HCT116 (cell line): ENCODE data around the gene UAP1L1. TPM values are rescaled to one million over a fixed set of nuclear protein-coding genes. Genes with fewer than 3 reads are reported as not detected.
"Not testable (repeated sequence)": the region's sequence is repeated elsewhere in the genome, so short reads cannot be mapped to it uniquely, and the experiment has no call there.

Experiments
- ATAC-seq: fragments of 200-7000 bp; cut with Tn5 transposase; 2 replicates; pipeline ENCODE4 v1.9.1; 2020; ENCODE audit warnings: mild to moderate bottlenecking, moderate library complexity
- BruUV-seq: library from RNA; stranded (reverse); fragments of 400-500 nt; replicated peaks from 2 replicates; lab custom pipeline; 2021; lab: Mats Ljungman, UMichigan
- CTCF ChIA-PET: fragments of 300-600 bp; sonication (Branson Sonifier 250); formaldehyde crosslinking; loops from one replicate; lab custom pipeline; 2021; ENCODE audit warnings: antibody characterized with exemption; lab: Charles Lee
- POLR2A ChIA-PET: fragments of 300-600, 350-600 bp; sonication (Branson Sonifier 250); formaldehyde crosslinking; loops from one replicate; lab custom pipeline; 2021; ENCODE audit warnings: antibody characterized with exemption; lab: Charles Lee
- RAD21 ChIA-PET, 2 experiments: fragments of 300-600 bp; sonication (Branson Sonifier 250); formaldehyde crosslinking; loops; one replicate each; lab custom pipeline; 2023; ENCODE audit warnings: low total read pairs in 2 of 2; ENCODE audit not compliant: uncharacterized antibody in 2 of 2, unreplicated experiment in 2 of 2, low non-redundant PET in 1 of 2; lab: Charles Lee
- DNase-seq: peaks from one replicate; pipeline ENCODE4 v3.0.0-alpha.2; 2010; ENCODE audit warnings: low read depth, low spot score
- H2AFZ ChIP-seq: fragments of 200-600 bp; shearing (Covaris generic), sonication (generic); 2 replicates; pipeline ENCODE4 v1.6.1; 2017; ENCODE audit warnings: low read depth, mixed run types, mixed read lengths, antibody characterized with exemption, low read length; ENCODE audit not compliant: poor library complexity, severe bottlenecking
- H3K27ac ChIP-seq: 2 replicates; pipeline ENCODE4 v1.5.1; 2012; ENCODE audit warnings: low read depth, low read length
- H3K27me3 ChIP-seq: fragments of 200-600 bp; sonication (generic); 2 replicates; pipeline ENCODE4 v1.6.1; 2016; ENCODE audit warnings: mixed run types, low read length, mixed read lengths; ENCODE audit not compliant: insufficient read depth
- H3K36me3 ChIP-seq, 2 experiments: fragments of 200-500 bp in 1 of 2; fragments of 200-600 bp in 1 of 2; sonication (Bioruptor generic) in 1 of 2; sonication (generic) in 1 of 2; 2 replicates each; pipeline versions ENCODE4 v1.5.1 to v1.6.1; 2014 to 2016; ENCODE audit warnings: low read length in 2 of 2, inconsistent platforms in 1 of 2, mixed read lengths in 1 of 2, mixed run types in 1 of 2; ENCODE audit not compliant: insufficient read depth in 2 of 2, control insufficient read depth in 1 of 2
- H3K4me1 ChIP-seq, 2 experiments: fragments of 200-600 bp in 1 of 2; sonication (generic) in 1 of 2; 2 replicates each; pipeline versions ENCODE4 v1.5.1 to v1.6.1; 2012 to 2017; ENCODE audit warnings: low read length in 2 of 2, inconsistent platforms in 1 of 2, mild to moderate bottlenecking in 1 of 2, mixed read lengths in 1 of 2, mixed run types in 1 of 2, moderate library complexity in 1 of 2; ENCODE audit not compliant: insufficient read depth in 2 of 2, control insufficient read depth in 1 of 2
- H3K4me2 ChIP-seq: fragments of 200-600 bp; sonication (generic); 2 replicates; pipeline ENCODE4 v1.6.1; 2017; ENCODE audit warnings: mixed run types, low read length, mixed read lengths
- H3K4me3 ChIP-seq, 2 experiments: fragments of 200-600 bp in 1 of 2; sonication (generic) in 1 of 2; replicated peaks in 1 of 2; 2 replicates each; pipeline ENCODE4 v1.5.1; 2011 to 2016; ENCODE audit warnings: low read length in 2 of 2, control low read depth in 1 of 2, low read depth in 1 of 2, mild to moderate bottlenecking in 1 of 2, mixed read lengths in 1 of 2, mixed run types in 1 of 2
- H3K79me2 ChIP-seq: fragments of 200-600 bp; sonication (generic); 2 replicates; pipeline ENCODE4 v1.6.1; 2017; ENCODE audit warnings: mild to moderate bottlenecking, mixed run types, low read length, moderate library complexity, mixed read lengths; ENCODE audit not compliant: insufficient read depth
- H3K9ac ChIP-seq: fragments of 200-600 bp; sonication (generic); 2 replicates; pipeline ENCODE4 v1.6.1; 2016; ENCODE audit warnings: low read length, mixed read lengths
- H3K9me2 ChIP-seq: fragments of 200-600 bp; sonication (generic), shearing (Covaris generic); 2 replicates; pipeline ENCODE4 v1.6.1; 2017; ENCODE audit warnings: mixed run types, mild to moderate bottlenecking, moderate library complexity; ENCODE audit not compliant: insufficient read depth
- H3K9me3 ChIP-seq, 2 experiments: fragments of 200-500 bp in 1 of 2; fragments of 200-600 bp in 1 of 2; sonication (Bioruptor generic) in 1 of 2; sonication (generic) in 1 of 2; 2 replicates each; pipeline ENCODE4 v1.6.1; 2014 to 2017; ENCODE audit warnings: low read length in 2 of 2, mixed read lengths in 2 of 2, inconsistent platforms in 1 of 2, low read depth in 1 of 2, mild to moderate bottlenecking in 1 of 2, mixed run types in 1 of 2, moderate library complexity in 1 of 2; ENCODE audit not compliant: control insufficient read depth in 1 of 2, insufficient read depth in 1 of 2
- H4K20me1 ChIP-seq: fragments of 200-600 bp; sonication (generic), shearing (Covaris generic); 2 replicates; pipeline ENCODE4 v1.6.1; 2017; ENCODE audit warnings: mixed run types, mild to moderate bottlenecking, moderate library complexity; ENCODE audit not compliant: insufficient read depth
- intact Hi-C: fragments of 100-400 bp; cut with micrococcal nuclease; formaldehyde crosslinking; loops from 2 replicates; pipeline ENCODE4 v1.10.0; 2022
- total RNA-seq: library from RNA; stranded (reverse); gene quantifications from one replicate; pipeline ENCODE4 v1.2.1, GENCODE V29; 2021; ENCODE audit not compliant: unreplicated experiment

The UAP1L1 gene
- total RNA-seq, 1 experiment from 2014 or later: 11.0 TPM

DNA sequence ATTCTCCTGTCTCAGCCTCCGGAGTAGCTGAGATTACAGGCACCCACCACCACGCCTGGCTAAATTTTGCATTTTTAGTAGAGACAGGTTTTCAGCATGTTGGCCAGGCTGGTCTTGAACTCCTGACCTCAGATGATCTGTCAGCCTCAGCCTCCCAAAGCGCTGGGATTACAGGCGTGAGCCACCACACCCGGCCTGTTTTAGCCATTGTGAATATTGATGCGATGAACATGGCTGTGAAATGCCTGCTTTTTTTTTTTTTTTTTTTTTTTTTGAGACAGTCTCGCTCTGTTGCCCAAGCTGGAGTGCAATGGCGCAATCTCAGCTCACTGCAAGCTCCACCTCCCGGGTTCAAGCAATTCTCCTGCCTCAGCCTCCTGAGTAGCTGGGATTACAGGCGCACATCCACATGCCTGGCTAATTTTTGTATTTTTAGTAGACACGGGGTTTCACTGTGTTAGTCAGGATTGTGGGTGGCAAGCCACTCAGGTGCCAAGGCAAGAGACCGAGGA lies 40.8 kb downstream of the UAP1L1 start:
- not testable (repeated sequence) for H3K9me2 ChIP-seq, H4K20me1 ChIP-seq, H3K36me3 ChIP-seq, H3K27ac ChIP-seq, H3K9ac ChIP-seq, BruUV-seq, DNase-seq, H3K9me3 ChIP-seq, H2AFZ ChIP-seq, H3K79me2 ChIP-seq, H3K27me3 ChIP-seq, H3K4me2 ChIP-seq, ATAC-seq, H3K4me3 ChIP-seq
- POLR2A ChIA-PET: interaction anchor here (0.6 to 1.0 kb wide), 3 partner anchors 32 to 305 kb away, joined by 3 to 5 read pairs (median 4); partner anchors contain the start of genes EXD3, MAN1B1 and NOXA1
- intact Hi-C loops: loop anchor here (1.0 to 2.0 kb wide), 2 partner anchors 32 to 45 kb away; partner anchors contain the start of gene MAN1B1
- RAD21 ChIA-PET: interaction anchor here (1.0 to 1.3 kb wide), 2 partner anchors 110 to 119 kb away, joined by 3 to 4 read pairs; partner anchors contain the start of gene RNF224 (in 1 of the 2)
- CTCF ChIA-PET: interaction anchor here (0.6 to 1.7 kb wide), 7 partner anchors 13 to 119 kb away, joined by 3 to 8 read pairs (median 3); partner anchors contain the start of gene SSNA1
- H3K4me1 ChIP-seq: peaks cover 10 to 33% of the 10 kb centered on the region in 2 experiments

DNA sequence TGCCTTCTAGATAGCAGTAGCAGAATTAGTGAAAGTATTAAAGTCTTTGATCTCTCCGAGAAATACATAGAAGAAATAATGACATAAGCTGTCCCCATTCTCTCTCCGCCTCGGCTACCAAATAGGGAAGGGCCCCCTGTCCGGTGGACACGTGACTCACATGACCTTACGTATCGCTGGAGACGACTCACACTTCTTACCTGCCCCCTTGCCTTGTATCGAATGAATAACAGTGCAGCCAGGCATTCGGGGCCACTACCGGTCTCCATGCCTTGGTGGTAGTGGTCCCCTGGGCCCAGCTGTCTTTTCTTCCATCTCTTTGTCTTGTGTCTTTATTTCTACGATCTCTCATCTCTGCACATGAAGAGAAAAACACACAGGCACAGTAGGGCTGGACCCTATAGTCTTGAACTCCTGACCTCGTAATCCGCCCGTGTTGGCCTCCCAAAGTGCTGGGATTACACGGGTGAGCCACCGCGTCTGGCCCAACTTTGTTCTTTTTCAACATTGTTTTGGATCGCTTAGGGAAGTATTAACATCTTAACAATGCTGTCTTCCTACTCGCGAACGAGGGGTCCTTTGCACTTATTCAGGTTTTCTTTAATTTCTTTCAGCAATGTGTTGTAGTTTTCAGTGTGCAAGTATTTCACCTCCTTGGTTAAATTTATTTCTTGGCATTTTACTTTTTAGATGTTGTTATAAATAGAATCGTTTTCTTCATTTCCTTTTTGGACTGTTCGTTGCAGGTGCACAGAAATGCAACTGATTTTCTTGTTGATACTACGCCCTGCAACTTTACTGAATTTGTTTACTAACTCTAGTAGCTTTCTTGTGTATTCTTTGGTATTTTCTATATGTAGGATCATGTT lies 44.8 kb downstream of the UAP1L1 start:
- H3K36me3 ChIP-seq, H3K9ac ChIP-seq, H3K9me2 ChIP-seq, H3K9me3 ChIP-seq, BruUV-seq, H2AFZ ChIP-seq, POLR2A ChIA-PET, DNase-seq, H3K4me3 ChIP-seq, RAD21 ChIA-PET, H4K20me1 ChIP-seq, H3K79me2 ChIP-seq, H3K27me3 ChIP-seq: not testable (repeated sequence)
- CTCF ChIA-PET: interaction anchor here (1.0 to 1.3 kb wide), 2 partner anchors 105 to 115 kb away, joined by 3 to 7 read pairs; partner anchors contain the start of gene RNF224
- Histone ChIP-seq H3K4me1 (peaks cover 10 to 37% of the 10 kb centered on the region in 2 experiments), H3K4me2 (peak overlapping the region; percentile 48), H3K27ac (peak overlapping the region; percentile 43; the same call in 1 of the 2 replicates)
- intact Hi-C loops: loop anchor here (1.0 kb wide), 1 partner anchor 105 kb away; the partner anchor contains the start of gene RNF224
- ATAC-seq: peak; percentile 74

DNA sequence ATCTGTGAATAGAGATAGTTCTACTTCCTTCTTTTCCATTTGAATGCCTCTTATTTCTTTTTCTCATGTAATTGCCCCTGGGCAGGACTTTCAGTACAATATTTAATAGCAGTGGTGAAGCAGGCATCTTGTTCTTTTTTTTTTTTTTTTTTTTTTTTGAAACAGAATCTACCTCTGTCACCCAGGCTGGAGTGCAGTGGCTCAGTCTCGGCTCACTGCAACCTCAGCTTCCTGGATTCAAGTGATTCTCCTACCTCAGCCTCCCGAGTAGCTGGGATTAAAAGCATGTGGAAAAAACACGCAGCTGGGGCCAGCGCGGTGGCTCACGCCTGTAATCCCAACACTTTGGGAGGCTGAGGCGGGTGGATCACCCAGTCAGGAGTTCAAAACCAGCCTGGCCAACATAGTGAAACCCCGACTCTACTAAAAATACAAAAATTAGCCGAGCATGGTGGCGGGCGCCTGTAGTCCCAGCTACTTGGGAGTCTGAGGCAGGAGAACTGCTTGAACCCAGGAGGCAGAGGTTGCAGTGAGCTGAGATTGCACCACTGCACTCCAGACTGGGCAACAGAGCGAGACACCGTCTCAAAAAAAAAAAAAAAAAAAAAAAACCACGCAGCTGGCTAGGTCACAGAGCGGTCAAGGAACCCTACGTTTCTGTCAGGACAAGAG lies 45.6 kb downstream of the UAP1L1 start:
- DNase-seq, H2AFZ ChIP-seq, intact Hi-C loops, RAD21 ChIA-PET, H3K9me3 ChIP-seq, H3K4me3 ChIP-seq, H3K9me2 ChIP-seq, H3K9ac ChIP-seq, H3K27ac ChIP-seq, H4K20me1 ChIP-seq, H3K27me3 ChIP-seq, BruUV-seq, H3K36me3 ChIP-seq, ATAC-seq: not testable (repeated sequence)
- Histone ChIP-seq H3K4me1 (peaks cover 14 to 44% of the 10 kb centered on the region in 2 experiments), H3K79me2 (peaks cover 15% of the 10 kb centered on the region), H3K4me2 (0 out of 2 replicates have a peak overlapping the region, but pooled peaks have one; percentile 51)
- POLR2A ChIA-PET: interaction anchor here (0.7 to 0.8 kb wide), 2 partner anchors 8 to 104 kb away, joined by 3 read pairs; no protein-coding TSS in a partner anchor
- CTCF ChIA-PET: interaction anchor here (1.0 to 1.3 kb wide), 2 partner anchors 104 to 114 kb away, joined by 3 to 7 read pairs; partner anchors contain the start of gene RNF224
